ENCODE data around the gene TAS2R3. TPM values are rescaled to one million over a fixed set of nuclear protein-coding genes. Genes with fewer than 3 reads are reported as not detected.
"Not testable (repeated sequence)": the region's sequence is repeated elsewhere in the genome, so short reads cannot be mapped to it uniquely, and the experiment has no call there.

The TAS2R3 gene
- 1 to 10 TPM in 1 of 2 donors, under 1 TPM in 1; 0.86 to 2.2 TPM for total RNA-seq
- long read RNA-seq, donor 1 = 0 reads
- long read RNA-seq, donor 2 = 0 reads

GRCh38 chr7:141763797-141764196 lies at the start of gene TAS2R3:
TSS of gene TAS2R3 (plus strand) at chr7:141764097. CDS start at chr7:141764159, 62 bp downstream.
- intact Hi-C loops (cut with DNase I) = no loop called here

GRCh38 chr7:141714571-141714970 lies 49.3 kb upstream of the TAS2R3 start:
- no peak for DNase-seq (ENCODE audit: low spot score)
- intact Hi-C loops (cut with DNase I) = no loop called here

More at GRCh38 chr7:141763797-141764196, at the start of gene TAS2R3:
- DNase-seq (ENCODE audit: low spot score) = no peak

- intact Hi-C loops (cut with DNase I) = no loop called here
- no peak for DNase-seq (ENCODE audit: low spot score)
Measured at GRCh38 chr7:141715018-141715417, 48.9 kb upstream of the TAS2R3 start.

- no peak for DNase-seq (ENCODE audit: low spot score)
- intact Hi-C loops (cut with DNase I) = no loop called here
Measured at GRCh38 chr7:141715794-141716689, 47.9 kb upstream of the TAS2R3 start.

- DNase-seq (ENCODE audit: low spot score) = no peak
- intact Hi-C loops (cut with DNase I) = no loop called here
Measured at GRCh38 chr7:141717450-141717849, 46.4 kb upstream of the TAS2R3 start.

GRCh38 chr7:141722529-141722928 lies 41.4 kb upstream of the TAS2R3 start:
- DNase-seq (ENCODE audit: low spot score) = no peak
- intact Hi-C loops (cut with DNase I) = no loop called here

- intact Hi-C loops (cut with DNase I) = no loop called here
- DNase-seq (ENCODE audit: low spot score) = no peak
Measured at GRCh38 chr7:141729020-141729419, 34.9 kb upstream of the TAS2R3 start.

GRCh38 chr7:141731476-141732149 lies 32.3 kb upstream of the TAS2R3 start:
- intact Hi-C loops (cut with DNase I) = no loop called here
- DNase-seq (ENCODE audit: low spot score) = no peak

- intact Hi-C loops (cut with DNase I) = no loop called here
Measured at GRCh38 chr7:141737118-141737835, 26.6 kb upstream of the TAS2R3 start.

GRCh38 chr7:141737836-141738591 lies 25.9 kb upstream of the TAS2R3 start, which contains the start of gene SSBP1:
TSS of gene SSBP1 (plus strand) at chr7:141738358. CDS start at chr7:141739167, 809 bp downstream.
- intact Hi-C loops (cut with DNase I) = no loop called here
- peak; percentile 97 for DNase-seq (ENCODE audit: low spot score)

More at GRCh38 chr7:141737118-141737835, 26.6 kb upstream of the TAS2R3 start:
- no peak for DNase-seq (ENCODE audit: low spot score)

GRCh38 chr7:141738592-141739013 lies 25.3 kb upstream of the TAS2R3 start:
- no peak for DNase-seq (ENCODE audit: low spot score)
- intact Hi-C loops (cut with DNase I) = no loop called here

GRCh38 chr7:141739250-141739649 lies 24.6 kb upstream of the TAS2R3 start:
- DNase-seq (ENCODE audit: low spot score) = no peak
- intact Hi-C loops (cut with DNase I) = no loop called here

GRCh38 chr7:141742229-141742628 lies 21.7 kb upstream of the TAS2R3 start:
- no peak for DNase-seq (ENCODE audit: low spot score)
- intact Hi-C loops (cut with DNase I) = no loop called here

GRCh38 chr7:141744131-141744530 lies 19.8 kb upstream of the TAS2R3 start:
- DNase-seq (ENCODE audit: low spot score) = no peak
- intact Hi-C loops (cut with DNase I) = no loop called here

GRCh38 chr7:141748396-141748795 lies 15.5 kb upstream of the TAS2R3 start:
- DNase-seq (ENCODE audit: low spot score) = no peak

GRCh38 chr7:141751904-141752303 lies 12.0 kb upstream of the TAS2R3 start:
- DNase-seq (ENCODE audit: low spot score); intact Hi-C loops (cut with DNase I): not testable (repeated sequence)

More at GRCh38 chr7:141748396-141748795, 15.5 kb upstream of the TAS2R3 start:
- intact Hi-C loops (cut with DNase I) = no loop called here

GRCh38 chr7:141752634-141753033 lies 11.3 kb upstream of the TAS2R3 start:
- DNase-seq (ENCODE audit: low spot score) = no peak
- intact Hi-C loops (cut with DNase I) = no loop called here

GRCh38 chr7:141754939-141755338 lies 9.0 kb upstream of the TAS2R3 start:
- DNase-seq (ENCODE audit: low spot score) = no peak
- intact Hi-C loops (cut with DNase I) = no loop called here

GRCh38 chr7:141770083-141770583 lies 6.2 kb downstream of the TAS2R3 start:
- intact Hi-C loops (cut with DNase I); DNase-seq (ENCODE audit: low spot score): not testable (repeated sequence)
